BLaER1 treated with 17β-estradiol and CSF1 and Interleukin-3, amounts not matched to agents 10 nM and 100 nM (cell line): ENCODE results near the gene ZC3H18.

Source experiments
- H3K27ac ChIP-seq, 11 experiments: shearing (Covaris generic); formaldehyde crosslinking; 2 replicates each; pipeline ENCODE4 v1.8.1; 2022
- H3K27me3 ChIP-seq, 11 experiments: shearing (Covaris generic); formaldehyde crosslinking; 2 replicates each; pipeline ENCODE4 v1.8.1; 2022
- H3K36me3 ChIP-seq, 11 experiments: shearing (Covaris generic); formaldehyde crosslinking; 2 replicates each; pipeline ENCODE4 v1.8.1; 2022
- H3K4me1 ChIP-seq, 10 experiments: shearing (Covaris generic); formaldehyde crosslinking; 2 replicates each; pipeline ENCODE4 v1.8.1; 2022
- H3K4me2 ChIP-seq, 11 experiments: shearing (Covaris generic); formaldehyde crosslinking; 2 replicates each; pipeline ENCODE4 v1.8.1; 2022
- H3K4me3 ChIP-seq, 10 experiments: shearing (Covaris generic); formaldehyde crosslinking; 2 replicates each; pipeline ENCODE4 v1.8.1; 2022
- H3K9ac ChIP-seq, 11 experiments: shearing (Covaris generic); formaldehyde crosslinking; 2 replicates each; pipeline ENCODE4 v1.8.1; 2022
- H3K9me3 ChIP-seq, 11 experiments: shearing (Covaris generic); formaldehyde crosslinking; replicated peaks in 1 of 11; 2 replicates each; pipeline ENCODE4 v1.8.1; 2022
- H4K20me1 ChIP-seq, 11 experiments: shearing (Covaris generic); formaldehyde crosslinking; 2 replicates each; pipeline ENCODE4 v1.8.1; 2022
- Cebpa-rat ChIP-seq, 11 experiments: shearing (Covaris generic); IDR thresholded peaks; 2 replicates each; pipeline ENCODE4 v1.8.1; 2022

ZC3H18 gene

GRCh38 chr16:88535191-88535856, 34.9 kb upstream of the ZC3H18 start:
- peaks cover 0 to 11% (median 0%) of the 10 kb centered on the region in 11 experiments; a peak in 1 of 22 replicates for H3K36me3 ChIP-seq
- H3K27me3 ChIP-seq = no peaks in the 10 kb centered on the region
- H3K4me3 ChIP-seq = peak overlapping the region; percentile 66 to 86 (median 78)
- peak overlapping the region; percentile 90 to 98 (median 94) for H3K9ac ChIP-seq
- TF ChIP-seq Cebpa-rat (IDR thresholded peaks at IDR 0.05) = no peak
- H4K20me1 ChIP-seq = peaks cover 0 to 34% (median 14%) of the 10 kb centered on the region in 11 experiments; a peak in 12 of 22 replicates
- H3K9me3 ChIP-seq = no peaks in the 10 kb centered on the region
- peak overlapping the region in 9 of 11 experiments; percentile 89 to 98 (median 95); a peak in 18 of 22 replicates for H3K27ac ChIP-seq
- peak overlapping the region; percentile 92 to 100 (median 97) for H3K4me2 ChIP-seq
- H3K4me1 ChIP-seq = peaks cover 18 to 59% (median 44%) of the 10 kb centered on the region in 10 experiments

GRCh38 chr16:88535857-88536222, 34.4 kb upstream of the ZC3H18 start:
- Histone ChIP-seq H3K4me1 (peaks cover 17 to 53% (median 39%) of the 10 kb centered on the region in 10 experiments), H3K9ac (peak overlapping the region in 5 of 11 experiments; percentile 91 to 98 (median 94); a peak in 7 of 22 replicates), H3K27ac (0 out of 22 replicates have a peak overlapping the region, but pooled peaks of 2 of the 11 experiments have one; percentile 94 to 98), H3K36me3 (peaks cover 0 to 11% (median 0%) of the 10 kb centered on the region in 11 experiments; a peak in 1 of 22 replicates), H4K20me1 (peaks cover 0 to 33% (median 14%) of the 10 kb centered on the region in 11 experiments; a peak in 11 of 22 replicates), H3K4me3 (no peak overlapping the region), H3K9me3 (no peaks in the 10 kb centered on the region), H3K27me3 (no peaks in the 10 kb centered on the region), H3K4me2 (peak overlapping the region; percentile 92 to 100 (median 97); a peak in 21 of 22 replicates)
- no peak for TF ChIP-seq Cebpa-rat (IDR thresholded peaks at IDR 0.05)

GRCh38 chr16:88536510-88536909, 33.7 kb upstream of the ZC3H18 start:
- Histone ChIP-seq H4K20me1 (peaks cover 0 to 31% (median 12%) of the 10 kb centered on the region in 11 experiments; a peak in 11 of 22 replicates), H3K36me3 (peaks cover 0 to 11% (median 0%) of the 10 kb centered on the region in 11 experiments; a peak in 1 of 22 replicates), H3K9ac (no peak overlapping the region), H3K4me3 (no peak overlapping the region), H3K4me1 (peaks cover 10 to 47% (median 32%) of the 10 kb centered on the region in 10 experiments), H3K27me3 (no peaks in the 10 kb centered on the region), H3K27ac (no peak overlapping the region), H3K9me3 (no peaks in the 10 kb centered on the region), H3K4me2 (no peak overlapping the region)
- TF ChIP-seq Cebpa-rat (IDR thresholded peaks at IDR 0.05) = no peak

GRCh38 chr16:88536971-88537751, 33.0 kb upstream of the ZC3H18 start:
- H3K4me2 ChIP-seq = no peak overlapping the region
- peaks cover 0 to 5% (median 0%) of the 10 kb centered on the region in 11 experiments; a peak in 1 of 22 replicates for H3K36me3 ChIP-seq
- H3K4me1 ChIP-seq = peaks cover 10 to 44% (median 26%) of the 10 kb centered on the region in 10 experiments
- H3K9me3 ChIP-seq = peaks cover 2 to 5% (median 4%) of the 10 kb centered on the region in 11 experiments; a peak in 20 of 22 replicates
- no peak overlapping the region for H3K4me3 ChIP-seq
- no peak overlapping the region for H3K27ac ChIP-seq
- TF ChIP-seq Cebpa-rat (IDR thresholded peaks at IDR 0.05) = no peak
- peaks cover 0 to 31% (median 9%) of the 10 kb centered on the region in 11 experiments; a peak in 11 of 22 replicates for H4K20me1 ChIP-seq
- no peak overlapping the region for H3K9ac ChIP-seq
- no peaks in the 10 kb centered on the region for H3K27me3 ChIP-seq

GRCh38 chr16:88537859-88538258, 32.3 kb upstream of the ZC3H18 start:
- Histone ChIP-seq H3K36me3 (no peaks in the 10 kb centered on the region), H3K9ac (no peak overlapping the region), H3K27ac (no peak overlapping the region), H4K20me1 (peaks cover 0 to 31% (median 9%) of the 10 kb centered on the region in 11 experiments; a peak in 11 of 22 replicates), H3K4me1 (peaks cover 10 to 37% (median 21%) of the 10 kb centered on the region in 10 experiments), H3K4me3 (no peak overlapping the region), H3K27me3 (no peaks in the 10 kb centered on the region), H3K4me2 (no peak overlapping the region), H3K9me3 (peaks cover 9 to 12% (median 11%) of the 10 kb centered on the region in 11 experiments)
- no peak for TF ChIP-seq Cebpa-rat (IDR thresholded peaks at IDR 0.05)

GRCh38 chr16:88538366-88539060, 31.7 kb upstream of the ZC3H18 start:
- no peaks in the 10 kb centered on the region for H3K36me3 ChIP-seq
- peaks cover 0 to 31% (median 9%) of the 10 kb centered on the region in 11 experiments; a peak in 11 of 22 replicates for H4K20me1 ChIP-seq
- no peak overlapping the region for H3K9ac ChIP-seq
- H3K27ac ChIP-seq = no peak overlapping the region
- H3K27me3 ChIP-seq = no peaks in the 10 kb centered on the region
- H3K4me3 ChIP-seq = no peak overlapping the region
- H3K9me3 ChIP-seq = peaks cover 16 to 18% (median 17%) of the 10 kb centered on the region in 11 experiments
- peaks cover 10 to 32% (median 17%) of the 10 kb centered on the region in 10 experiments for H3K4me1 ChIP-seq
- no peak overlapping the region for H3K4me2 ChIP-seq
- no peak for TF ChIP-seq Cebpa-rat (IDR thresholded peaks at IDR 0.05)

- Histone ChIP-seq H4K20me1 (peaks cover 0 to 31% (median 9%) of the 10 kb centered on the region in 11 experiments; a peak in 11 of 22 replicates), H3K27me3 (no peaks in the 10 kb centered on the region), H3K9ac (0 out of 22 replicates have a peak overlapping the region, but pooled peaks of 1 of the 11 experiments have one; percentile 3), H3K27ac (no peak overlapping the region), H3K4me3 (no peak overlapping the region), H3K36me3 (no peaks in the 10 kb centered on the region), H3K9me3 (peaks cover 23 to 26% (median 25%) of the 10 kb centered on the region in 11 experiments), H3K4me1 (peaks cover 10 to 27% (median 13%) of the 10 kb centered on the region in 10 experiments), H3K4me2 (peak overlapping the region in 2 of 11 experiments; percentile 15 to 17; a peak in 1 of 22 replicates)
- TF ChIP-seq Cebpa-rat (IDR thresholded peaks at IDR 0.05) = no peak
Measured at GRCh38 chr16:88539261-88539651, 30.9 kb upstream of the ZC3H18 start.

- peak overlapping the region in 1 of 11 experiments; percentile 3; a peak in 1 of 22 replicates for H3K9ac ChIP-seq
Measured at GRCh38 chr16:88539652-88540345, 30.4 kb upstream of the ZC3H18 start.

More at GRCh38 chr16:88539652-88540345, 30.4 kb upstream of the ZC3H18 start:
- no peaks in the 10 kb centered on the region for H3K36me3 ChIP-seq
- H3K27me3 ChIP-seq = no peaks in the 10 kb centered on the region
- H3K4me2 ChIP-seq = peak overlapping the region in 2 of 11 experiments; percentile 15 to 17; a peak in 2 of 22 replicates
- no peak overlapping the region for H3K27ac ChIP-seq
- no peak overlapping the region for H3K4me3 ChIP-seq
- no peak for TF ChIP-seq Cebpa-rat (IDR thresholded peaks at IDR 0.05)
- H4K20me1 ChIP-seq = peaks cover 0 to 30% (median 9%) of the 10 kb centered on the region in 11 experiments; a peak in 11 of 22 replicates
- peaks cover 28 to 31% (median 30%) of the 10 kb centered on the region in 11 experiments for H3K9me3 ChIP-seq
- peaks cover 9 to 26% (median 12%) of the 10 kb centered on the region in 10 experiments for H3K4me1 ChIP-seq
